GM06990 (cell line): ENCODE measurements around the gene KRT14.

ENCODE experiments used
- DNase-seq: peaks from one replicate; pipeline ENCODE4 v3.0.0-alpha.2; 2011; ENCODE audit not compliant: insufficient read length; ENCODE audit errors: extremely low read depth
- H3K27me3 ChIP-seq: replicated peaks from 2 replicates; pipeline ENCODE4 v1.6.0; 2011; ENCODE audit warnings: low read length; ENCODE audit not compliant: control insufficient read depth, insufficient read depth
- H3K36me3 ChIP-seq: 2 replicates; pipeline ENCODE4 v1.5.1; 2011; ENCODE audit warnings: low read length; ENCODE audit not compliant: control insufficient read depth, insufficient read depth
- H3K4me3 ChIP-seq: replicated peaks from 2 replicates; pipeline ENCODE4 v1.5.1; 2011; ENCODE audit warnings: low read depth, mild to moderate bottlenecking, control low read depth, low read length
- CTCF ChIP-seq: IDR thresholded peaks from 2 replicates; pipeline ENCODE4 v1.5.1; 2011; ENCODE audit warnings: low read length, control low read depth, mild to moderate bottlenecking, inconsistent platforms; ENCODE audit not compliant: insufficient read depth, poor library complexity, severe bottlenecking

Gene KRT14

GRCh38 chr17:41586863-41587495 is at the start of gene KRT14:
TSS of gene KRT14 (minus strand) at chr17:41586895. CDS start at chr17:41586834, 61 bp downstream.
- no peak for DNase-seq
- H3K36me3 ChIP-seq: no peaks in the 10 kb centered on the region
- no peak within 1 kb of the TSS for H3K4me3 ChIP-seq
- TF ChIP-seq CTCF: no peak
- no peaks in the 10 kb centered on the region; the same call in 1 of the 2 replicates for H3K27me3 ChIP-seq

DNA sequence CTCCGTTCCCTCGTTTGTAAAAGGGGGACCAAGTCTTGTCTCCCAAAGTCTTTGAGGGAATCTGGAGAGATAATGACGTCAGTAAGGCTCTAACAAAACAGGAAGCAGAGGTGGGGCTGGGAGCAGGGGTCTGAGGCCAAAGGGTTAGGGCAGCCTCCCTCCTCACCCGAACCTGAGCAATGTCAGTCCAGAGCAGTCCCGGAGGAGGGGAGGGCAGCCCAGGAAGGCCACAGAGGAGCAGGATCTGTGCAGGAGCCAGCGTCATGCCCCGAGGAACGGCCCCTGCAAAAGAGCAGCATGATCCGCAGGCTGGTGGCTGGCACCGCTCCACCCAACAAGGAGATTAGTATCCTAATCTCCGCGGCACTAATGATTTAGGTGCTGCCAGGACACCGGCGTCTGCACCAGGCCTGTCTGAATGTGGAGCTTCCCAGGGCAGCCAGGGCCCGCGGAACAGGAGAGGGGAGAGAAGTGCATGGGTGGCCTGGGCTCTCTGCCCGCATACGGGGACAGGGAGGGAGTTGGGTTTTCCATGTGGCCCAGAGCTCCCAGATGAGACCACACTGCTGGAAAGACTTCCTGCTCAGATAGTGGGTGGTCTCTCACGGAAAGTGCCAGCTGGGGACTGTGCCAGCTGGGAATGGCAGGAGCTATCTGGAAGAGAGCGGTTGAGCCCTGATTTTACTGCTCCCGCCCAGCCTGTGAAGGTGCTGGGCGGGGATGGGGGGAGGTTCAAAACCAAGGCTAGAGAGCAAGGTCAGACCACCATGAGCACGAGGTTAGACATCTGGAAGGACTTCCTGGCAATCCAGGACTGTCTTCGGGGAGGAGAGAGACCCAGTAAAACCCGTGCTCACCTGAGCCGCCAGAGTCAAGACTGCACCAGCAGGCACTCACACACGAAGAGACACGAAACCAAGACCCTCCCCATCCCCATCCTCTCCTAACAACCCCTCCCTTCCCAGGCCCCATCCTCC is 48.7 kb upstream of the KRT14 start:
- no peaks in the 10 kb centered on the region; the same call in 1 of the 2 replicates for H3K27me3 ChIP-seq
- TF ChIP-seq CTCF: no peak
- DNase-seq: no peak
- H3K36me3 ChIP-seq: no peaks in the 10 kb centered on the region
- H3K4me3 ChIP-seq: no peak overlapping the region

- no peak for DNase-seq
- Histone ChIP-seq H3K36me3 (no peaks in the 10 kb centered on the region), H3K4me3 (no peak overlapping the region), H3K27me3 (no peaks in the 10 kb centered on the region; the same call in 1 of the 2 replicates)
- no peak for TF ChIP-seq CTCF
These were observed 47.9 kb upstream of the KRT14 start for GRCh38 chr17:41634639-41635038.

DNA sequence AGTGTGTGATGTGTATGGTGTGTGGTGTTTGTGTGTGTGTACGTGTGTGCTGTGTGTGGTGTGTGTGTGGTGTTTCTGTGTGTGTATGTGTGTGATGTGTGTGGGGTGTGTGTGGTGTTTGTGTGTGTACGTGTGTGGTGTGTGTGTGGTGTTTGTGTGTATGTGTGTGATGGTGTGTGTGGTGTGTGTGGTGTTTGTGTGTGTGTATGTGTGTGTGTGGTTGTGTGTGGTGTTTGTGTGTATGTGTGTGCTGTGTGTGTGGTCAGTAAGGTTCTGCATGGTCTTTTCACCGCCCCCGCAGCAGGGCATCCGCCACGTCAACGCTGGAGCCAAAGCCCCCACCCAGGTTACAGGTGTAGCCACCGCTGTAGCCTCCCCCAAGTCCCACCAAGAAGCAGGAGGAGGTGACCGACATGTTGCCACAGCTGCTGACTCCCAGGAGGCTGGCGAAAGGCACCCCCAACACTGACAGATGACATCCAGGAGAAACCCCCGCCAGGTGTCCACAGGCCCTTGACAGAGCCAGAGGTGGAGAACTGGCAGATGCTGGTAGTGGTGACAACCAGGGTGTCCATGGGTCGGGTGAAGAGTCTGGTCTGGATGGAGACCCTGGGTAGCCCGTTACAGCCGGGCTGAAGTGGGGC is 47.0 kb upstream of the KRT14 start:
- no peak for DNase-seq
- H3K36me3 ChIP-seq: no peaks in the 10 kb centered on the region
- H3K27me3 ChIP-seq: no peaks in the 10 kb centered on the region; the same call in 1 of the 2 replicates
- TF ChIP-seq CTCF: no peak
- H3K4me3 ChIP-seq: no peak overlapping the region

DNA sequence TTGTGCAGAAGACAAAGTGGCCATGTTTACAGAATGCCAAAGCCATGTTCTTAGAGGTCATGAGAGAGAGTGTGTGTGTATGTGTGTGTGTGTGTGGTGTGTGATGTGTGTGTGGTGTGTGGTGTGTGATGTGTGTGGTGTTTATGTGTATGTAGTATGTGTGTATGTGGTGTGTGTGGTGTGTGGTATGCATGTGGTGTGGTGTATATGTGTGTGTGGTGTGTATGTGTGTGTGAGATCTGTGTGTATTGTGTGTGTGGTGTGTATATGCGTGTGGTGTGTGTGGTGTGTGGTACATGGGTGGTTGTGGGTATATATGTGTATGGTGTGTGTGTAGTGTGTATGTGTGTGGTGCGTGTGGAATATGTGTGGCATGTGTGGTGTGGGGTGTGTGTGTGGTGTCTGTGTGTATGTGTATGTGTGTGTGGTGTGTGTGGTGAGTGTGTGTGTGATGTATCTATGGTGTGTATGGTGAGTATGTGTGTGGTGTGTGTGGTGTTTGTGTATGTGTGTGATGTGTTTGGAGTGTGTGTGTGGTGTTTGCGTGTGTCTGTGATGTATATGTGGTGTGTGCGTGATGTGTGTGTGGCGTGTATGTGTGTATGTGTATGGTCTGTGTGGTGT is 45.9 kb upstream of the KRT14 start:
- TF ChIP-seq CTCF: no peak
- Histone ChIP-seq H3K36me3 (no peaks in the 10 kb centered on the region), H3K27me3 (no peaks in the 10 kb centered on the region), H3K4me3 (no peak overlapping the region)
- no peak for DNase-seq
